Activated naive CD8-positive, alpha-beta T cell (primary cell): Measurements from ENCODE around the gene GALNT8.
A peak's percentile ranks its signal among the peaks of the same experiment; 100 is the strongest.

Experiments
- H3K27ac Mint-ChIP-seq: one replicate; pipeline ENCODE4 v1.8.0; 2021; ENCODE audit warnings: mixed read lengths
- H3K27me3 Mint-ChIP-seq: one replicate; pipeline ENCODE4 v1.8.0; 2021; ENCODE audit warnings: mixed read lengths
- H3K36me3 Mint-ChIP-seq: one replicate; pipeline ENCODE4 v1.8.0; 2021; ENCODE audit warnings: mixed read lengths
- H3K4me1 Mint-ChIP-seq: one replicate; pipeline ENCODE4 v1.8.0; 2021; ENCODE audit warnings: low read depth, mixed read lengths
- H3K4me3 Mint-ChIP-seq: one replicate; pipeline ENCODE4 v1.8.0; 2021; ENCODE audit warnings: mild to moderate bottlenecking, mixed read lengths
- H3K9me3 Mint-ChIP-seq: one replicate; pipeline ENCODE4 v1.8.0; 2021; ENCODE audit warnings: low read depth, mixed read lengths

The GALNT8 gene

DNA sequence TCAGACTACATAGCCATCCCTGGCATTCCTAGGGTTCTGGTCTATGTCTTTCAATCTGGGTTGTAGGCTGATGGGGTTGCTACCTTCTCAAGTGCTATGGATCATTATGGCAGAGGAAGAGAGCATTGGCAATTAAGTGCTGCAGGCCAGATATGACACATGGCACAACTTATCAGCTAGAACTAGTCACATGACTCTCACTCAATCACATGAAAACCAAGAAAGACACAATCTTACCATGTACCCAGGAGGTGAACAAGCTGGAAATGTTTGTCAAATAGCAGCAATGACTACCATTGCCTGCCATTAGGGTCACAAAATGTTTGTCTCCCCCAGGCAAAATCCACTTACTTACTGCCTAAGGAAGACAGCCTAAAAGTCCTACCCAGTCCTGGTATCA is 80.4 kb downstream of the GALNT8 start:
- H3K36me3 Mint-ChIP-seq, result peaks cover 3% of the 10 kb centered on the region
- peaks cover 18% of the 10 kb centered on the region for H3K27me3 Mint-ChIP-seq
- no peak overlapping the region for H3K4me3 Mint-ChIP-seq
- H3K9me3 Mint-ChIP-seq, result no peaks in the 10 kb centered on the region
- H3K4me1 Mint-ChIP-seq, result no peaks in the 10 kb centered on the region
- no peak overlapping the region for H3K27ac Mint-ChIP-seq

- Mint-ChIP-seq H3K36me3 (peaks cover 3% of the 10 kb centered on the region), H3K4me1 (peaks cover 17% of the 10 kb centered on the region), H3K27me3 (peaks cover 16% of the 10 kb centered on the region), H3K9me3 (no peaks in the 10 kb centered on the region), H3K4me3 (no peak overlapping the region), H3K27ac (no peak overlapping the region)
Observed at GRCh38 chr12:4802841-4803240, 82.6 kb downstream of the GALNT8 start.

DNA sequence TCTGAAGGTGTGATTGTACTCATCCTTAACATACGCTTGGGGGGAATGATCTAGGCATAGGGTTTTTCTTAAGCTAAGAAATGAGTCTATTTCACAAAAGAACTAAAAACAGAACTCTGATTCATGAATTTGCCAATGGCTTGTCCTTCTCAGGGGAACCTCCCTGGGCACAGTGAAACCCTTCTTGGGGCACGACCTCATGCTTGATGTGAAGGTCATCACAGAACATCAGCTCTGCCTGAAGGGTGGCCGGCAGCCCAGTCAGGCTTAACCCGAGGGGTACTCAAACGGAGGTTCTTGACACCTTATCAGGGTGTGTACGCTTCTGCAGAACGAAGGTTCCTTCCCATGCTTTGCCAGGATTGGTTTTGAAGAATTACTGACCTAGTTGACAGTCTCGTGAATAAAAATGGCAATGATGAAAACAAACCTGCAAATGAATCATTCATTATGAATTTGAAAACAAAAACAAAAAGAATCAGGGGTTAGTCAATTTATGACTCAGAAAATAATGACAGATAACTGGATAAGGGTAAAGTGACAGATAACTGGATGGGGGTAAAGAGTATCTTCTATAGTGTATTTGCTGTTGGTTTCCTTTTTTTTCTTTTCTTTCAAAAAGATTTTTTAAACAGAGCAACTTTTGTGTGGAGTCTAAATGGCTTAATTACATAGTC is 86.4 kb downstream of the GALNT8 start:
- Mint-ChIP-seq H3K9me3 (no peaks in the 10 kb centered on the region), H3K36me3 (peaks cover 4% of the 10 kb centered on the region), H3K4me3 (no peak overlapping the region), H3K4me1 (peaks cover 43% of the 10 kb centered on the region), H3K27ac (no peak overlapping the region), H3K27me3 (peaks cover 24% of the 10 kb centered on the region)

DNA sequence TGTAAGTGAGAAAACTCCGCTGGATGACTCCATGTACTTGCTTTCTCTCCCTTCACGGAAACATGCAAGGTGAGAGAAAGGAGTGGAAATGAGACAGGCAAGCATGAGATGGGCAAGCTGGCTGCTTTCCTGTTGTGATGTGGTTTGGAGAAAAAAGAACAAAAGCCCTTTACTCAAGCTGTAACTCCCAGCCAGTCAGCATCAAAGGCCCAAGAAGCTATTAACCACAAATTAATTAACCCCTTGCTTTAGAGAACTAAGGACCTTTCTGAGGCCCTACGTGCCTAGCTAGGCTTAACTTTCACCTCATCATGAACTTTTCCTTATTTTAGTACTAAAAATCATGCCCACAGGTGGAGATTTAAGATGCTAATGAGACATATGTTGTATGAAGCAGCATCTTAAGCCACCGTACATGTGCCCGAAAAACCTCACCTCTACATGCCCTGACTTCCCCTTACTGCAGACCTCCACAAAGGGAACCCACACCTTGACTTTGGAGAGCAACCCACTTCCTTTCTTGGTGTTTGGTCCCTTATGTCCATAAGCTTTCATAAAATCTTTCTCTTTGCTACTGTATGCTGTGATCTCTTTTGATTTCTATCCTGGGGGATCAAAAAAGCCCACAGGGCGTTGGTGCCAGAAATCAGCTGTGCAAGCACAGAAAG is 87.0 kb downstream of the GALNT8 start:
- Mint-ChIP-seq H3K36me3 (peaks cover 5% of the 10 kb centered on the region), H3K4me1 (peaks cover 45% of the 10 kb centered on the region), H3K27ac (no peak overlapping the region), H3K27me3 (peaks cover 28% of the 10 kb centered on the region), H3K9me3 (no peaks in the 10 kb centered on the region), H3K4me3 (peak overlapping the region; percentile 24)

DNA sequence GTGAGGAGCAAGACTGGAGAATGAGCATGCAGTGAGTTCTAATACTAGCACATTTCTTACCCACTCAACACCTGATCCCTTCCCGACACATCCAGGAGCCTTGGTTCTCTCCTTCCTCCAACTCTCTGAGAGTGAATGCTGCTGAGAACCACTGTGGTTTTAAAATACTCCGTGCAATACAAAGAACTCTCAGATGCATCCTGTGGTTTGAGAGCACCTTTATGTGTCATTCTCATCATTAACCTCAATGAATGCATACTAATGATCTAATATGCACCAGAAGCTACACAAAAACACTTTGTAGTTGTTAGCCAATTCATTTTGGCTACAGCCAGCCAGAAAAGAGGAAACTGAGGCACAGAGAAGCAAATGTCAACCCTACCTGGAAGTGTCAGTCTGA is 87.6 kb downstream of the GALNT8 start:
- H3K9me3 Mint-ChIP-seq, result no peaks in the 10 kb centered on the region
- H3K27me3 Mint-ChIP-seq, result peaks cover 29% of the 10 kb centered on the region
- no peak overlapping the region for H3K27ac Mint-ChIP-seq
- H3K36me3 Mint-ChIP-seq, result peaks cover 5% of the 10 kb centered on the region
- peak overlapping the region; percentile 24 for H3K4me3 Mint-ChIP-seq
- peaks cover 46% of the 10 kb centered on the region for H3K4me1 Mint-ChIP-seq

DNA sequence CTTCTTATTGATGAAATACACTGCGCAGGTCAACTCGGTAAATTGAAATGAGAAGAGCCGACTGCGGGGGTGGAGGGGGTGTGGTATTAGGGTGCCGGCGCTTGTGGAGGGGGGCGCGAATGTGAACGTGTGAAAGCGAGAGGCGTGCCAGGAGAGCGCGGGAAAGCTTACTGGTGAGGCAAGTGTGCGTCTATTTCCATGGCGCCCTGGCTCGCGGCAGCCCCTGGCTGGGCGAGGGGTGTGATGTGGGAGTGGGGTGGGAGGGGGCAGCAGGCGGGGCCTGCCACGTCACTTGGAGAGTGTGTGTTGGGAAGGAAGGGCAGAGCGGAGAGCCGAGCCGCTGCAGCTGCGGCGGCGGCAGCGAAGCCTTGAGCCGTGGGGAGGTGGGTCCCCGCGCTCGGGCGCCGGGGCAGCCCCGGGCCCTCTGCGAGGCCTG is 88.8 kb downstream of the GALNT8 start:
- peak overlapping the region; percentile 63 for H3K4me3 Mint-ChIP-seq
- H3K9me3 Mint-ChIP-seq, result no peaks in the 10 kb centered on the region
- peaks cover 30% of the 10 kb centered on the region for H3K27me3 Mint-ChIP-seq
- peaks cover 47% of the 10 kb centered on the region for H3K4me1 Mint-ChIP-seq
- peaks cover 9% of the 10 kb centered on the region for H3K36me3 Mint-ChIP-seq
- no peak overlapping the region for H3K27ac Mint-ChIP-seq

DNA sequence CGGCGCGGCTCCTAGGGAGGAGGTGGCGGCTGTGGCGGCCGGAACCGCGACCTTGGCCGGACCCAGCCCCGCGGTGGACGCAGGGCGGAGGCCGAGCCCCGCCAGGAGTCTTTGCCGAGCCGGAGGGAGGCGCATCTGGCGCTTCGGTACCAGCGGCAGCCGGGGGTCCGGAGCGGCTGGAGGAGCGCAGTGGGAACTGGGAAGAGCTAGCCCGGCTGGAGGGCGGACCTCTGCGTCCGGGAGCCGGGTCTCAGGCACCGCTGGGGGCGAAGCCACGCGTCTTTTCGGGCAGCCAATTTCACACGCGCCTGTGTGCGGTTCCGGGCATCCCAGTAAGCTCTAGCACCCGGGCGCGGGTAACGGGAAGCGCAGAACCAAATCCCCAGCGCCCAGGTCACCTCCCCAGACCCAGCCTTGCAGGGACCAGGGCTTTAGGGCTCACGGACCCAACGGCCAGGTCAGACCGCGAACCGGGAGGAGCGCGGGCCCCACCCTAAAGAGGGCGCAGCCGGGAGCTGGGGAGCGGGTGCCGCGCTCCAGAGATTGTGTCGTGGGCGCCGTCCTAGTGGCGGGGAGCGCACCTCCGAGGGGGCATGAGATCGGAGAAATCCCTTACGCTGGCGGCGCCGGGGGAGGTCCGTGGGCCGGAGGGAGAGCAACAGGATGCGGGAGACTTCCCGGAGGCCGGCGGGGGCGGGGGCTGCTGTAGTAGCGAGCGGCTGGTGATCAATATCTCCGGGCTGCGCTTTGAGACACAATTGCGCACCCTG is 89.4 kb downstream of the GALNT8 start:
- Mint-ChIP-seq H3K9me3 (no peaks in the 10 kb centered on the region), H3K4me1 (peaks cover 47% of the 10 kb centered on the region), H3K4me3 (peak overlapping the region; percentile 63), H3K36me3 (peaks cover 9% of the 10 kb centered on the region), H3K27me3 (peaks cover 29% of the 10 kb centered on the region), H3K27ac (no peak overlapping the region)

DNA sequence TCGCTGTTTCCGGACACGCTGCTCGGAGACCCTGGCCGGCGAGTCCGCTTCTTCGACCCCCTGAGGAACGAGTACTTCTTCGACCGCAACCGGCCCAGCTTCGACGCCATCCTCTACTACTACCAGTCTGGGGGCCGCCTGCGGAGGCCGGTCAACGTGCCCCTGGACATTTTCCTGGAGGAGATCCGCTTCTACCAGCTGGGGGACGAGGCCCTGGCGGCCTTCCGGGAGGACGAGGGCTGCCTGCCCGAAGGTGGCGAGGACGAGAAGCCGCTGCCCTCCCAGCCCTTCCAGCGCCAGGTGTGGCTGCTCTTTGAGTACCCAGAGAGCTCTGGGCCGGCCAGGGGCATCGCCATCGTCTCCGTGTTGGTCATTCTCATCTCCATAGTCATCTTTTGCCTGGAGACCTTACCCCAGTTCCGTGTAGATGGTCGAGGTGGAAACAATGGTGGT is 90.0 kb downstream of the GALNT8 start:
- no peak overlapping the region for H3K27ac Mint-ChIP-seq
- peaks cover 7% of the 10 kb centered on the region for H3K36me3 Mint-ChIP-seq
- H3K4me3 Mint-ChIP-seq, result peak overlapping the region; percentile 63
- H3K9me3 Mint-ChIP-seq, result no peaks in the 10 kb centered on the region
- H3K27me3 Mint-ChIP-seq, result peaks cover 24% of the 10 kb centered on the region
- H3K4me1 Mint-ChIP-seq, result peaks cover 47% of the 10 kb centered on the region

DNA sequence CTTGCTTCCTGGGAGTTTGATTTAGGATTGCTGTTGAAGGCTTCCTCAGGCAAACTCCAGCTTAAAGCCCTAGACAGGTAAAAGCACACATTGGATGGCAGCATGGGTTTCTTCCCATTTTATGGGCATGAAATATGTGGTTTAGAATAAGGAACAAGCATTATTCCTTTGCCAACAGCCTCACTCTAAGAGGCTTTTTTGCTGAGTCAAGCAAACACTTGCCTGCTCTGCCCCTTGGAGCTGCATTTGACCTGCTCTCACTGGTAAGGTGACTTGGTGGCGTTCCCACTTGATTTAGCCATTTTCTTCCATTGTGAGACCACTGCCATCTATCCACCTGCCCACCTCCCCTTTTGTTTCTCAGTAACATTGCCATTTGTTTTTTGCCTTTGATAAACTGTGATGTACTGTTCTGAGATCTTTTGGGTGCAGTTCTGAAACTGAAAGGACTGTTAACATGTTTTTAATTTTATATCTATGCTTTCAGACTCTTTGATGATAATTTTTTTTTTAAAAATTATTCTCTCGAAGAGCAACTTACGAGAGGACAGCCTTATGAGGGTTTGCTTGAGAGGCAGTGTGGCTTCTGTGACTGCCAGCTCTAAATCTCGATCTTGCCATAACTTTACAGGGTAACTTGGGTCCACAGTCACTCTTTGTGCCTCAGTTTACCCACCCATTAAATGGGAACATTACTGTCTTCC is 92.6 kb downstream of the GALNT8 start:
- H3K27me3 Mint-ChIP-seq, result peaks cover 23% of the 10 kb centered on the region
- H3K4me3 Mint-ChIP-seq, result no peak overlapping the region

DNA sequence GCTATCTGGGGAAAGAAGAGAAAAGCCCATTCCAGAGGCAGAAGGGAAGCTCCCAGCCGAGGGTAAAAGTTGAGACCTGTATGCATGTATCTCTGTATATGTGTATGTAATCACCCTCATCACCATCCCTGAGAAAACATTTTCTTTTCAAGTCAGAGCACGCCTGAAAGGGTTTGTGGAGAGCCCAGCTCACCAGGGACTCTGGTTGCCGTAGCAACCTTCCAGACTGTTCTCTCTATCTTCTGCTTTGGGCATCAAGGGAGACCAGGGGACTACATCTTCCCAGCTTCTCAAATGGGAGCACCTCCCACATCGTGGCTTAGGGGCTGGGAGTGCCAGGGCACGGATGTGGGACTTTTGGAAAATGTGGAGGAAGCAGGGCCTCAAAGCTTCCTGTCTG is 93.5 kb downstream of the GALNT8 start:
- Mint-ChIP-seq H3K4me1 (peaks cover 35% of the 10 kb centered on the region), H3K9me3 (no peaks in the 10 kb centered on the region), H3K27ac (no peak overlapping the region), H3K36me3 (peaks cover 6% of the 10 kb centered on the region), H3K27me3 (peaks cover 21% of the 10 kb centered on the region), H3K4me3 (no peak overlapping the region)

More for the DNA sequence above, 92.6 kb downstream of the GALNT8 start:
- H3K4me1 Mint-ChIP-seq, result peaks cover 38% of the 10 kb centered on the region
- H3K9me3 Mint-ChIP-seq, result no peaks in the 10 kb centered on the region
- no peak overlapping the region for H3K27ac Mint-ChIP-seq
- peaks cover 6% of the 10 kb centered on the region for H3K36me3 Mint-ChIP-seq

GRCh38 chr12:4814485-4814884 is 94.3 kb downstream of the GALNT8 start:
- no peaks in the 10 kb centered on the region for H3K9me3 Mint-ChIP-seq
- H3K27ac Mint-ChIP-seq, result no peak overlapping the region
- H3K4me3 Mint-ChIP-seq, result no peak overlapping the region
- H3K36me3 Mint-ChIP-seq, result peaks cover 6% of the 10 kb centered on the region
- peaks cover 18% of the 10 kb centered on the region for H3K27me3 Mint-ChIP-seq
- peaks cover 33% of the 10 kb centered on the region for H3K4me1 Mint-ChIP-seq

- H3K4me3 Mint-ChIP-seq, result no peak overlapping the region
- peaks cover 5% of the 10 kb centered on the region for H3K27me3 Mint-ChIP-seq
- no peak overlapping the region for H3K27ac Mint-ChIP-seq
- peaks cover 3% of the 10 kb centered on the region for H3K36me3 Mint-ChIP-seq
- no peaks in the 10 kb centered on the region for H3K9me3 Mint-ChIP-seq
- H3K4me1 Mint-ChIP-seq, result peaks cover 15% of the 10 kb centered on the region
Observed at GRCh38 chr12:4816744-4817525, 96.7 kb downstream of the GALNT8 start.

GRCh38 chr12:4817880-4818279 is 97.7 kb downstream of the GALNT8 start:
- Mint-ChIP-seq H3K9me3 (no peaks in the 10 kb centered on the region), H3K27me3 (peaks cover 3% of the 10 kb centered on the region), H3K4me3 (no peak overlapping the region), H3K36me3 (peaks cover 3% of the 10 kb centered on the region), H3K4me1 (peaks cover 14% of the 10 kb centered on the region), H3K27ac (no peak overlapping the region)

GRCh38 chr12:4819654-4820053 is 99.5 kb downstream of the GALNT8 start:
- H3K36me3 Mint-ChIP-seq, result no peaks in the 10 kb centered on the region
- no peaks in the 10 kb centered on the region for H3K9me3 Mint-ChIP-seq
- peaks cover 19% of the 10 kb centered on the region for H3K4me1 Mint-ChIP-seq
- no peak overlapping the region for H3K27ac Mint-ChIP-seq
- H3K4me3 Mint-ChIP-seq, result no peak overlapping the region
- peaks cover 1% of the 10 kb centered on the region for H3K27me3 Mint-ChIP-seq
